Stimulated activated CD8-positive, alpha-beta memory T cell treated with anti-CD3 and anti-CD28 coated beads, Interleukin-15, amount 100 ng/mL, for 4 hours (primary cell): ENCODE measurements around the gene TRMT11.
"Not testable (repeated sequence)": the region's sequence is repeated elsewhere in the genome, so short reads cannot be mapped to it uniquely, and the experiment has no call there.

Experiments
- DNase-seq, 2 donors: peaks; one replicate each; pipeline ENCODE4 v3.0.0-alpha.2; 2020; ENCODE audit warnings: low read depth in 2 of 2

The TRMT11 gene

GRCh38 chr6:125986301-125987025 is at the start of gene TRMT11:
TSS of gene TRMT11 (plus strand) at chr6:125986540. CDS start at chr6:125986551, 11 bp downstream.
- peak; percentile 60 to 67 for DNase-seq

GRCh38 chr6:125939026-125939425 is 47.3 kb upstream of the TRMT11 start:
- no peak for DNase-seq

GRCh38 chr6:125939791-125940190 is 46.5 kb upstream of the TRMT11 start:
- no peak for DNase-seq

GRCh38 chr6:125940247-125941041 is 45.9 kb upstream of the TRMT11 start:
- DNase-seq: no peak

- no peak for DNase-seq
Measured at GRCh38 chr6:125942672-125943527, 43.4 kb upstream of the TRMT11 start.

GRCh38 chr6:125943528-125944433 is 42.6 kb upstream of the TRMT11 start:
- no peak for DNase-seq

- no peak for DNase-seq
Measured at GRCh38 chr6:125944434-125944816, 41.9 kb upstream of the TRMT11 start.

- no peak for DNase-seq
Measured at GRCh38 chr6:125944896-125945295, 41.4 kb upstream of the TRMT11 start.

GRCh38 chr6:125945378-125946141 is 40.8 kb upstream of the TRMT11 start:
- no peak for DNase-seq

GRCh38 chr6:125947615-125948014 is 38.7 kb upstream of the TRMT11 start:
- DNase-seq: no peak

- DNase-seq: no peak
Measured at GRCh38 chr6:125948455-125948854, 37.9 kb upstream of the TRMT11 start.

- DNase-seq: no peak
Measured at GRCh38 chr6:125949069-125949468, 37.3 kb upstream of the TRMT11 start.

- DNase-seq: no peak
Measured at GRCh38 chr6:125950293-125950692, 36.0 kb upstream of the TRMT11 start.

GRCh38 chr6:125950716-125951115 is 35.6 kb upstream of the TRMT11 start:
- not testable (repeated sequence) for DNase-seq

- DNase-seq: no peak
Measured at GRCh38 chr6:125951323-125951722, 35.0 kb upstream of the TRMT11 start.

- no peak for DNase-seq
Measured at GRCh38 chr6:125952764-125953501, 33.4 kb upstream of the TRMT11 start.

- no peak for DNase-seq
Measured at GRCh38 chr6:125953502-125953875, 32.9 kb upstream of the TRMT11 start.

- DNase-seq: no peak
Measured at GRCh38 chr6:125954735-125955339, 31.5 kb upstream of the TRMT11 start.

- no peak for DNase-seq
Measured at GRCh38 chr6:125955973-125956372, 30.4 kb upstream of the TRMT11 start.
